Smooth muscle cell (in vitro differentiated cells): ENCODE measurements around the gene SLC38A10. TPM values are rescaled to one million over a fixed set of nuclear protein-coding genes. Genes with fewer than 3 reads are reported as not detected.

Source experiments
- DNase-seq: peaks from one replicate; lab custom pipeline; 2025; ENCODE audit not compliant: unreplicated experiment; lab: John Stamatoyannopoulos, UW
- H2AFZ ChIP-seq: fragments of 200-600 bp; sonication (generic); 2 replicates; pipeline ENCODE4 v1.6.0; 2016; ENCODE audit warnings: antibody characterized with exemption, low read depth, mild to moderate bottlenecking
- H3F3A ChIP-seq: fragments of 200-600 bp; sonication (generic); 2 replicates; pipeline ENCODE4 v1.6.0; 2017; ENCODE audit warnings: antibody characterized with exemption, low read depth
- H3K27ac ChIP-seq: fragments of 200-600 bp; sonication (generic); 2 replicates; pipeline ENCODE4 v1.5.1; 2016; ENCODE audit warnings: low read depth, mild to moderate bottlenecking
- H3K27me3 ChIP-seq: fragments of 200-600 bp; sonication (generic); 2 replicates; pipeline ENCODE4 v1.6.1; 2016; ENCODE audit warnings: low read depth, mild to moderate bottlenecking
- H3K36me3 ChIP-seq: fragments of 200-600 bp; sonication (generic); 2 replicates; pipeline ENCODE4 v1.5.1; 2016; ENCODE audit warnings: low read depth
- H3K4me1 ChIP-seq: fragments of 200-600 bp; sonication (generic); 2 replicates; pipeline ENCODE4 v1.5.1; 2016; ENCODE audit warnings: low read depth
- H3K4me2 ChIP-seq: fragments of 200-600 bp; sonication (generic); 2 replicates; pipeline ENCODE4 v1.6.0; 2016; ENCODE audit warnings: mild to moderate bottlenecking
- H3K4me3 ChIP-seq: fragments of 200-600 bp; sonication (generic); 2 replicates; pipeline ENCODE4 v1.5.1; 2016; ENCODE audit warnings: mild to moderate bottlenecking
- H3K79me2 ChIP-seq: fragments of 200-600 bp; sonication (generic); 2 replicates; pipeline ENCODE4 v1.6.0; 2016; ENCODE audit warnings: low read depth, mild to moderate bottlenecking
- H3K9ac ChIP-seq: fragments of 200-600 bp; sonication (generic); 2 replicates; pipeline ENCODE4 v1.6.0; 2016; ENCODE audit warnings: low read depth
- H3K9me3 ChIP-seq: fragments of 200-600 bp; sonication (generic); replicated peaks from 2 replicates; pipeline ENCODE4 v1.5.1; 2016; ENCODE audit warnings: low read depth
- H4K20me1 ChIP-seq: fragments of 200-600 bp; sonication (generic); 2 replicates; pipeline ENCODE4 v1.6.0; 2016; ENCODE audit warnings: low read depth
- WGBS: methylation state at CpG from one replicate; pipeline ENCODE4 v1.1.7; 2016; ENCODE audit warnings: low lambda C conversion rate; 5-methylcytosine and 5-hydroxymethylcytosine counted together
- polyA plus RNA-seq: library from polyadenylated mRNA; unstranded; fragments of >200 nt; fragmentation: Nextera tagmentation; extraction: Ambion mirVana; gene quantifications from 2 replicates; pipeline ENCODE4 v1.2.1, GENCODE V29; 2016
- total RNA-seq: library from RNA; depleted of rRNA; stranded (reverse); fragments of >200 nt; gene quantifications from 2 replicates; pipeline ENCODE4 v1.2.3, GENCODE V29; 2014
- TF ChIP-seq, protein P1 (sequence below): fragments of 200-600 bp; sonication (generic); IDR thresholded peaks from 2 replicates; pipeline ENCODE4 v1.5.1; 2017; ENCODE audit warnings: borderline replicate concordance, mild to moderate bottlenecking, antibody characterized with exemption; ENCODE audit not compliant: insufficient read depth, poor library complexity, severe bottlenecking

SLC38A10 gene
- total and polyA plus RNA-seq, 2 experiments from 2014 or later, result 61.6 to 97.1 TPM

DNA sequence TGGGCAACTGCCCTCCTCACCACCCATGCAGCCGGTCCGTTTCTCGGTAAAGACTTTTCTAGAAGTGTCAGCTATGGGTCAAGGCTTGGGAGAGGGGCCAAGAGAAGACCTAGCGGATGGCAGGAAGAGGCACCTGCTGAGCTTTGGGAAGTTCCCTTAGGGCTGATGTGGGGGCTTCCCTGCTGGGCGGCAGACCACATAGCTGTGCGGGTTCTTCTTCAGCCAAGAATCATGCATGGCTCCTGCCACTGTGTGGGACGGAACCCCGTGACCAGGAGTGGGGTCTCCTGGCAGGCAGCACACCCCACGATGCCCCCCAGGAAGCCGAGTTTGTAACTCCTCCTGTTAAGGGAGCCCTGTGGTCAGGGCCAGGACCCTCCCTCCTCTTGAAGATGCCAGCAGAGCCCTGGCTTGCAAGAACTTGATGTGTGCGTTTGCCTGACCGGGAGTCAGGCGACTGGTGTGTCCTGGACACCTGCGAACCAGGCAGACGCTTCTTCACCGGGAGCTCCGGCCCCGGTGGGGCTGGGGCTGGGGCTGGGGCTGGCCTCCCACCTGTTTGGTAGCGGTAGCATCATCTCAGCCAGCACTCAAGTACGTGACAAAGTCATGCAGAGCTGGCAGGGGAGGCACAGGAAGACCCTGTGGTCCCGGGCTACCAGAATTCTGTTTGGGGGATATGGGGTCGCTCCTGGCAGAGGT, 17.7 kb upstream of the SLC38A10 start:
- H4K20me1 ChIP-seq, result no peaks in the 10 kb centered on the region
- no peak overlapping the region for H2AFZ ChIP-seq
- WGBS, result 95% methylated on average over 22 of the region's 22 CpGs
- no peak for DNase-seq
- no peaks in the 10 kb centered on the region for H3K4me1 ChIP-seq
- H3K27me3 ChIP-seq, result no peaks in the 10 kb centered on the region
- no peaks in the 10 kb centered on the region for H3K79me2 ChIP-seq
- no peak overlapping the region for H3K4me3 ChIP-seq
- no peaks in the 10 kb centered on the region for H3F3A ChIP-seq
- TF ChIP-seq, protein P1, sequence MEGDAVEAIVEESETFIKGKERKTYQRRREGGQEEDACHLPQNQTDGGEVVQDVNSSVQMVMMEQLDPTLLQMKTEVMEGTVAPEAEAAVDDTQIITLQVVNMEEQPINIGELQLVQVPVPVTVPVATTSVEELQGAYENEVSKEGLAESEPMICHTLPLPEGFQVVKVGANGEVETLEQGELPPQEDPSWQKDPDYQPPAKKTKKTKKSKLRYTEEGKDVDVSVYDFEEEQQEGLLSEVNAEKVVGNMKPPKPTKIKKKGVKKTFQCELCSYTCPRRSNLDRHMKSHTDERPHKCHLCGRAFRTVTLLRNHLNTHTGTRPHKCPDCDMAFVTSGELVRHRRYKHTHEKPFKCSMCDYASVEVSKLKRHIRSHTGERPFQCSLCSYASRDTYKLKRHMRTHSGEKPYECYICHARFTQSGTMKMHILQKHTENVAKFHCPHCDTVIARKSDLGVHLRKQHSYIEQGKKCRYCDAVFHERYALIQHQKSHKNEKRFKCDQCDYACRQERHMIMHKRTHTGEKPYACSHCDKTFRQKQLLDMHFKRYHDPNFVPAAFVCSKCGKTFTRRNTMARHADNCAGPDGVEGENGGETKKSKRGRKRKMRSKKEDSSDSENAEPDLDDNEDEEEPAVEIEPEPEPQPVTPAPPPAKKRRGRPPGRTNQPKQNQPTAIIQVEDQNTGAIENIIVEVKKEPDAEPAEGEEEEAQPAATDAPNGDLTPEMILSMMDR, result no peak
- H3K27ac ChIP-seq, result no peak overlapping the region
- no peaks in the 10 kb centered on the region for H3K36me3 ChIP-seq
- no peak overlapping the region for H3K4me2 ChIP-seq
- no peak overlapping the region for H3K9ac ChIP-seq
- H3K9me3 ChIP-seq, result no peaks in the 10 kb centered on the region

DNA sequence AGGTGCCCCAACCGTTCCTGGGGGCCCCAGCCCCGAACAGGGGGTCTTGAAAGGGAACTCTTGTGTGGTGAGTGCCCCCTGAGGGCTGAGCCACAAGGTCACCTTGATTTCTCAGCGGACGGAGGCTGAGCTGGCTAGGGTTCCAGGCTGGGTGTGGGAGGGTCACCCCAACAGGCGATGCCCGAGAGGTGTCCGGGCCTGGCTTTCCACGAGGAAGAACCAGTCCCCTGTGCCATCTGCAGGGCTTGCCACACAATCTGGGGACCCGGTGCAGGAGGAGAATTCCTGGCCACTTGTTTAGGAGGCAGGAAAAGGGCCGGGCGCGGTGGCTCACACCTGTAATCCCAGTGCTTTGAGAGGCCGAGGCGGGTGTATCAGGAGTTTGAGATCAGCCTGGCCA, 16.8 kb upstream of the SLC38A10 start:
- H3K4me1 ChIP-seq, result no peaks in the 10 kb centered on the region
- no peaks in the 10 kb centered on the region for H3K9me3 ChIP-seq
- no peaks in the 10 kb centered on the region for H4K20me1 ChIP-seq
- H3K27ac ChIP-seq, result no peak overlapping the region
- H3F3A ChIP-seq, result no peaks in the 10 kb centered on the region
- H3K4me2 ChIP-seq, result no peak overlapping the region
- 90% methylated on average over 14 of the region's 14 CpGs for whole genome bisulfite sequencing
- no peak overlapping the region for H3K4me3 ChIP-seq
- TF ChIP-seq, protein P1, result no peak
- no peaks in the 10 kb centered on the region for H3K27me3 ChIP-seq
- DNase-seq, result no peak
- no peaks in the 10 kb centered on the region for H3K36me3 ChIP-seq
- H2AFZ ChIP-seq, result no peak overlapping the region
- H3K9ac ChIP-seq, result no peak overlapping the region
- H3K79me2 ChIP-seq, result no peaks in the 10 kb centered on the region

DNA sequence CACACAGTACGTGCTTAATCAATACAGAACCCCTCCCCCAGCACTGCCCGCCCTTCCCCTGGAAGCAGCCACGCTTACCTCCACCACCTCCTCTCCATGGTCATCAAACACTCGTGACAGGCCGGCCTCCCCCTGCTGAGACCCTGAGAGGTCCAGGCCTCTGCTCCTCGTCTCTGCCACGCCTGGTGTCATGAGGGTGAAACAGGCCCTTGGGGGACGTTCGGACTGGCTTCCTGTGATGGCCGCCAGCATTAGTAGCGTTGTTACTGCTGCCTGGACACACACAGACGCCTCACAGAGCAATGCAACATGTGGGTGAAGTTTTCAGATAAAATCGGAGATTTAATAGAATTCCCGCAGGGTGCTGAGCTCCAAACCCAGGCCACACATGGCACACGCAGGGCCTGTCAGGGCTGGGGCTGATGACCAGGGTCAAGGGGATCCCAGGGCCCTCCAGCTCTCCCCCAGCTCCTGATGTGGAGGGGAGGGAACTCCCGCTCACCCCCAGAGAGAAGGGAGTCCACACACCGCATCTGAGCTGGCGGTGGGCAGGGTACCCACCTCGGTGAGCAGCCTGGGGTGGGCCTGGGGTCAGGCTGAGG, 15.9 kb upstream of the SLC38A10 start:
- Histone ChIP-seq H3K4me1 (no peaks in the 10 kb centered on the region), H3K36me3 (no peaks in the 10 kb centered on the region), H3K4me3 (no peak overlapping the region), H2AFZ (no peak overlapping the region), H3K79me2 (no peaks in the 10 kb centered on the region), H3K9ac (no peak overlapping the region), H3K4me2 (no peak overlapping the region), H3F3A (no peaks in the 10 kb centered on the region), H3K27ac (no peak overlapping the region), H3K9me3 (no peaks in the 10 kb centered on the region), H3K27me3 (no peaks in the 10 kb centered on the region), H4K20me1 (no peaks in the 10 kb centered on the region)
- TF ChIP-seq, protein P1, result no peak
- no peak for DNase-seq
- 70% methylated on average over 19 of the region's 19 CpGs for WGBS
